ENCODE results near the gene MBD4. TPM values are rescaled to one million over a fixed set of nuclear protein-coding genes. Genes with fewer than 3 reads are reported as not detected.

Gene MBD4
- total and polyA plus RNA-seq, 3 donors from 2014 or later = 26.0 to 30.3 (median 27.6) TPM

GRCh38 chr3:129421236-129421883, 18.4 kb downstream of the MBD4 start:
- TF ChIP-seq POLR2A (IDR thresholded peaks at IDR 0.05) = no peak
- TF ChIP-seq CTCF (IDR thresholded peaks at IDR 0.05) = no peak
- WGBS, 2 donors = 93 to 95% methylated on average over 11 to 12 of the region's 12 CpGs
- Histone ChIP-seq H3K4me3 (no peak overlapping the region), H3K36me3 (ENCODE audit: low read depth, missing control alignments) (no peaks in the 10 kb centered on the region), H3K27ac (no peak overlapping the region), H3K9me3 (no peaks in the 10 kb centered on the region), H3K4me1 (no peaks in the 10 kb centered on the region), H3K27me3 (no peaks in the 10 kb centered on the region)
- DNase-seq = no peak
- intact Hi-C loops (cut with DNase I; ENCODE audit: low total_unique reads) = no loop called here

- no peaks in the 10 kb centered on the region for H3K4me1 ChIP-seq
- no peak for TF ChIP-seq POLR2A (IDR thresholded peaks at IDR 0.05)
- no peak for TF ChIP-seq CTCF (IDR thresholded peaks at IDR 0.05)
- no peak overlapping the region for H3K4me3 ChIP-seq
- no peak for DNase-seq
- H3K27ac ChIP-seq = no peak overlapping the region
- no peaks in the 10 kb centered on the region for H3K27me3 ChIP-seq
- intact Hi-C loops (cut with DNase I; ENCODE audit: low total_unique reads) = no loop called here
- 78 to 96% methylated on average over 4 of the region's 4 CpGs for WGBS, 2 donors
- no peaks in the 10 kb centered on the region for H3K36me3 ChIP-seq (ENCODE audit: low read depth, missing control alignments)
- H3K9me3 ChIP-seq = no peaks in the 10 kb centered on the region
Measured at GRCh38 chr3:129419476-129419875, 20.3 kb downstream of the MBD4 start.

- H3K4me3 ChIP-seq = no peak overlapping the region
- no peaks in the 10 kb centered on the region for H3K4me1 ChIP-seq
- DNase-seq = no peak
- H3K27ac ChIP-seq = no peak overlapping the region
- TF ChIP-seq CTCF (IDR thresholded peaks at IDR 0.05) (no peak), POLR2A (IDR thresholded peaks at IDR 0.05) (no peak)
- WGBS, 2 donors = 88 to 91% methylated on average over 14 of the region's 14 CpGs
- H3K36me3 ChIP-seq (ENCODE audit: low read depth, missing control alignments) = no peaks in the 10 kb centered on the region
- no peaks in the 10 kb centered on the region for H3K9me3 ChIP-seq
- H3K27me3 ChIP-seq = no peaks in the 10 kb centered on the region
- intact Hi-C loops (cut with DNase I; ENCODE audit: low total_unique reads) = no loop called here
Measured at GRCh38 chr3:129418041-129418973, 21.4 kb downstream of the MBD4 start.

- WGBS, 2 donors = 36 to 38% methylated on average over 1 of the region's 1 CpG
- Histone ChIP-seq H3K4me1 (no peaks in the 10 kb centered on the region), H3K9me3 (no peaks in the 10 kb centered on the region), H3K4me3 (no peak overlapping the region), H3K36me3 (ENCODE audit: low read depth, missing control alignments) (no peaks in the 10 kb centered on the region), H3K27me3 (no peaks in the 10 kb centered on the region), H3K27ac (no peak overlapping the region)
- DNase-seq = no peak
- TF ChIP-seq CTCF (IDR thresholded peaks at IDR 0.05) (no peak), POLR2A (IDR thresholded peaks at IDR 0.05) (no peak)
- intact Hi-C loops (cut with DNase I; ENCODE audit: low total_unique reads) = no loop called here
Measured at GRCh38 chr3:129417326-129417725, 22.4 kb downstream of the MBD4 start.

Measured in testis (tissue), 3 donors.